HepG2 (cell line): Measurements from ENCODE around the gene NPBWR2. TPM values are rescaled to one million over a fixed set of nuclear protein-coding genes. Genes with fewer than 3 reads are reported as not detected.
A peak's percentile ranks its signal among the peaks of the same experiment; 100 is the strongest.

Source experiments
- CENPBD1 ChIP-seq: sonication (generic); formaldehyde crosslinking; IDR thresholded peaks from 2 replicates; pipeline ENCODE4 v1.8.0; 2022; ENCODE audit warnings: missing genetic modification reagents, low read depth, mild to moderate bottlenecking, borderline replicate concordance
- DRAP1 ChIP-seq: IDR thresholded peaks from 2 replicates; pipeline ENCODE4 v1.6.1; 2016; ENCODE audit warnings: missing genetic modification reagents, missing compliant biosample characterization
- GZF1 ChIP-seq: sonication (generic); formaldehyde crosslinking; IDR thresholded peaks from 2 replicates; pipeline ENCODE4 v1.5.1; 2020; ENCODE audit warnings: mild to moderate bottlenecking, missing genetic modification reagents
- KDM4B ChIP-seq: sonication (generic); formaldehyde crosslinking; IDR thresholded peaks from 2 replicates; pipeline ENCODE4 v1.4.0; 2020; ENCODE audit warnings: missing genetic modification reagents
- NFAT5 ChIP-seq: sonication (generic); formaldehyde crosslinking; IDR thresholded peaks from 2 replicates; pipeline ENCODE4 v1.4.0; 2020; ENCODE audit warnings: missing genetic modification reagents
- POLR2G ChIP-seq: fragments of 200-400 bp; formaldehyde crosslinking; IDR thresholded peaks from 2 replicates; pipeline ENCODE4 v1.6.1; 2018; ENCODE audit warnings: mild to moderate bottlenecking, low read depth, low read length, moderate library complexity
- RARA ChIP-seq: IDR thresholded peaks from 2 replicates; pipeline ENCODE4 v1.6.1; 2016; ENCODE audit warnings: missing genetic modification reagents, missing compliant biosample characterization
- TAF15 ChIP-seq: fragments of 200-400 bp; formaldehyde crosslinking; IDR thresholded peaks from one replicate; pipeline ENCODE4 v1.6.1; 2018; ENCODE audit warnings: mild to moderate bottlenecking, low read depth, low read length; ENCODE audit not compliant: poor library complexity, severe bottlenecking
- ZBTB8A ChIP-seq: sonication (generic); formaldehyde crosslinking; IDR thresholded peaks from 2 replicates; pipeline ENCODE4 v1.4.0; 2020; ENCODE audit warnings: mild to moderate bottlenecking, low read depth, missing genetic modification reagents, borderline replicate concordance
- ZHX2 ChIP-seq, 2 experiments: sonication (generic) in 1 of 2; formaldehyde crosslinking in 1 of 2; IDR thresholded peaks; 2 replicates each; pipeline versions ENCODE4 v1.6.1 to v1.9.0; 2014 to 2022; ENCODE audit warnings: antibody characterized with exemption in 1 of 2, borderline replicate concordance in 1 of 2, inconsistent platforms in 1 of 2, low read depth in 1 of 2, missing genetic modification reagents in 1 of 2
- ZNF331 ChIP-seq: sonication (generic); formaldehyde crosslinking; IDR thresholded peaks from 2 replicates; pipeline ENCODE4 v1.4.0; 2020; ENCODE audit warnings: missing genetic modification reagents
- ZNF878 ChIP-seq: sonication (generic); formaldehyde crosslinking; IDR thresholded peaks from 2 replicates; pipeline ENCODE4 v1.8.1; 2023; ENCODE audit warnings: mild to moderate bottlenecking, missing genetic modification reagents, moderate library complexity
- polyA plus RNA-seq, 8 experiments: library from polyadenylated mRNA; depleted of rRNA in 3 of 8; stranded (reverse) in 7 of 8; unstranded in 1 of 8; fragments of >200 nt; fragmentation: Illumina TruSeq in 4 of 8; extraction: Trizol in 4 of 8; gene quantifications; 2 replicates each; pipeline versions ENCODE4 v1.2.1 to v1.2.3, GENCODE V29; 2011 to 2016; ENCODE audit warnings: low read depth in 4 of 8, missing spikeins in 1 of 8, mixed read lengths in 1 of 8; ENCODE audit not compliant: insufficient read depth in 1 of 8
- total RNA-seq, 5 experiments: library from RNA; depleted of rRNA; stranded (reverse); fragments of >200 nt; fragmentation: Illumina TruSeq; extraction: Trizol; gene quantifications; 2 replicates each; pipeline ENCODE4 v1.2.3, GENCODE V29; 2016; ENCODE audit warnings: low read depth in 1 of 5
- TF ChIP-seq, protein P1 (sequence below): sonication (generic); formaldehyde crosslinking; IDR thresholded peaks from 2 replicates; pipeline ENCODE4 v1.8.1; 2022; ENCODE audit warnings: mild to moderate bottlenecking, missing genetic modification reagents
- TF ChIP-seq, protein P2 (sequence below): sonication (generic); formaldehyde crosslinking; IDR thresholded peaks from 2 replicates; pipeline ENCODE4 v1.4.0; 2020; ENCODE audit warnings: low read depth, mild to moderate bottlenecking, missing genetic modification reagents

Gene NPBWR2
- total and polyA plus RNA-seq, 2 of the 13 experiments (the other 11 are each of a cell fraction or from before 2014, with no cell fraction given): not detected

DNA sequence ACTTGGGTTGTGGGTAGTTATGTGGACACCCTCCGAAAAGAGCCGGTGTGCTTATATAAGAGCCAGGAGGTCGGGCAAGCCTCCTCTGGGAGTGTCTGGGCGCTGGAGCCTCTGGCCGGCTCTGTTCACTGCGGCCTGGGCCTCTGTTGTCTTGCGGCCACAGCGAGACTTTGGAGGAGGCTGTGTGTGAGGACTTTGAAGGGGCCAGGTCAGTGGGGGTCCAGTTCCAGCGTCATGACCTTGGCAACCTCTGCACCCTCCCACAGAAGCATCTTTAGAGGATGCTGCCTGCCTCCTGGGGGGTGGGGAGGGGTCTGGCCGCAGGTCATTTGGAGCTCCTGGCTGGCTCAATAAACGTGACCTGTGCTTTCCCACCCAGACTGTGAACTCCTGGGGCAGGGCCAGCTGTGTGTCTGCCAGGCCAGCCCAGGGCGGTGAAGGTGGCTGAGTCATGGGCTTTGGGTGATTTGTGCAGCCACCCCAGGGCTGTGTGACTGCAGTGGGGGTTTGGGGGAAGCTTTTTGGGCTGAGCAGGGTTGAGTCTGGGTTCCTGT lies 43.1 kb downstream of the NPBWR2 start (continued):
- TF ChIP-seq, protein P1, sequence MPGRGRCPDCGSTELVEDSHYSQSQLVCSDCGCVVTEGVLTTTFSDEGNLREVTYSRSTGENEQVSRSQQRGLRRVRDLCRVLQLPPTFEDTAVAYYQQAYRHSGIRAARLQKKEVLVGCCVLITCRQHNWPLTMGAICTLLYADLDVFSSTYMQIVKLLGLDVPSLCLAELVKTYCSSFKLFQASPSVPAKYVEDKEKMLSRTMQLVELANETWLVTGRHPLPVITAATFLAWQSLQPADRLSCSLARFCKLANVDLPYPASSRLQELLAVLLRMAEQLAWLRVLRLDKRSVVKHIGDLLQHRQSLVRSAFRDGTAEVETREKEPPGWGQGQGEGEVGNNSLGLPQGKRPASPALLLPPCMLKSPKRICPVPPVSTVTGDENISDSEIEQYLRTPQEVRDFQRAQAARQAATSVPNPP (CRISPR knock-in tag): 0 out of 2 replicates have a peak, but pooled peaks have one; percentile 43
- TF ChIP-seq ZBTB8A (CRISPR knock-in tag): no peak
- peak; percentile 55 for TF ChIP-seq RARA (CRISPR knock-in tag)
- TF ChIP-seq CENPBD1 (CRISPR knock-in tag): 0 out of 2 replicates have a peak, but pooled peaks have one; percentile 40
- peak; percentile 2; the same call in 1 of the 2 replicates for TF ChIP-seq ZNF331 (CRISPR knock-in tag)
- TF ChIP-seq ZHX2 (IDR thresholded peaks at IDR 0.05; ENCODE audit: low read depth): 0 out of 2 replicates have a peak, but pooled peaks have one; percentile 13
- no peak for TF ChIP-seq ZHX2 (CRISPR knock-in tag; IDR thresholded peaks at IDR 0.05; ENCODE audit: borderline replicate concordance)
- TF ChIP-seq, protein P2, sequence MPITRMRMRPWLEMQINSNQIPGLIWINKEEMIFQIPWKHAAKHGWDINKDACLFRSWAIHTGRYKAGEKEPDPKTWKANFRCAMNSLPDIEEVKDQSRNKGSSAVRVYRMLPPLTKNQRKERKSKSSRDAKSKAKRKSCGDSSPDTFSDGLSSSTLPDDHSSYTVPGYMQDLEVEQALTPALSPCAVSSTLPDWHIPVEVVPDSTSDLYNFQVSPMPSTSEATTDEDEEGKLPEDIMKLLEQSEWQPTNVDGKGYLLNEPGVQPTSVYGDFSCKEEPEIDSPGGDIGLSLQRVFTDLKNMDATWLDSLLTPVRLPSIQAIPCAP (CRISPR knock-in tag): peak; percentile 64; the same call in 1 of the 2 replicates
- no peak for TF ChIP-seq DRAP1 (CRISPR knock-in tag)
- peak; percentile 20; the same call in 1 of the 2 replicates for TF ChIP-seq POLR2G
- no peak for TF ChIP-seq ZNF878
- TF ChIP-seq KDM4B (CRISPR knock-in tag): no peak
- TF ChIP-seq NFAT5 (CRISPR knock-in tag): no peak
- TF ChIP-seq TAF15: peak; percentile 70
- no peak for TF ChIP-seq GZF1 (CRISPR knock-in tag)
